GM21786 (cell line): ENCODE measurements around the gene ECE2.

ENCODE experiments used
- ATAC-seq: cut with Tn5 transposase; IDR thresholded peaks from one replicate; pipeline ENCODE4 v1.9.1; 2021; ENCODE audit not compliant: unreplicated experiment

ECE2 gene

DNA sequence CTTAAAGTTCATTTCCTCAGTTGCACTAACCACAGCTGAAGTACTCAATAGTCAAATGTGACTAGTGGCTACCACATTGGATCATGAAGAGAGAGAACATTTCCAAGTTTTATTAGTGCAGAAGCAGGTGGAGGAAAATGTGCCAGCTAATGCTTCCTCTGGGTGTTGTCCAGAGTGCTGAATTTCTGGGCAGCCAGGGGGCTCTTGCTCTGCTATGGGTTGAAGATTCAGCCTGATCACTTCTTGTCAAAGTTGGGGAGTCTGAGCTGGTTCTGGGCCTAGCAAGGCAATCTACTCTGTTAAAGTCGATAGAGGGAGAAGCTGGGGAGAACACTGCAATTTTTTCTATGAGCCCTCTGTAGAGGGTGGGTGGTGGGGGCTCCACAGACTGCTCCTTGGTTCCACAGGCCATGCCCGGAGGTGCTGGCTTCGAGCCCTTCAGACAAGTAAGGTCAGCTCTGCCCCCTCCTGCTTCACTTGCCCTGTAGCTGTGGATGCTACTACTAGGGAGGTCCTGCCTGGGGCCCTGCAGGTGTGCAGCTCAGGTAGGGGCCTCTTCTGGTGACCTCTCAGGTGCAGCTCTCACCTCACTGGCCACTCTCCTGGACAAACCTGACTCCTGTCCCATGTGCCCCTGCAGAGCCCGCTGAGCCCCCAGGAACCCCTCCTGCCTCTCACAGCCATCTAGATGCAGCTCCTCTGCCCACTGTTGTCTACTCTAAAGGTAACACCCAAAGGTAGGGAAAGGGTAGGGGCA is 35.3 kb upstream of the ECE2 start:
- ATAC-seq, result no peak

GRCh38 chr3:184241141-184241446 is 34.7 kb upstream of the ECE2 start:
- no peak for ATAC-seq

- ATAC-seq, result no peak
These were observed 34.1 kb upstream of the ECE2 start for GRCh38 chr3:184241447-184242296.

- no peak for ATAC-seq
These were observed 33.5 kb upstream of the ECE2 start for GRCh38 chr3:184242297-184242685.

DNA sequence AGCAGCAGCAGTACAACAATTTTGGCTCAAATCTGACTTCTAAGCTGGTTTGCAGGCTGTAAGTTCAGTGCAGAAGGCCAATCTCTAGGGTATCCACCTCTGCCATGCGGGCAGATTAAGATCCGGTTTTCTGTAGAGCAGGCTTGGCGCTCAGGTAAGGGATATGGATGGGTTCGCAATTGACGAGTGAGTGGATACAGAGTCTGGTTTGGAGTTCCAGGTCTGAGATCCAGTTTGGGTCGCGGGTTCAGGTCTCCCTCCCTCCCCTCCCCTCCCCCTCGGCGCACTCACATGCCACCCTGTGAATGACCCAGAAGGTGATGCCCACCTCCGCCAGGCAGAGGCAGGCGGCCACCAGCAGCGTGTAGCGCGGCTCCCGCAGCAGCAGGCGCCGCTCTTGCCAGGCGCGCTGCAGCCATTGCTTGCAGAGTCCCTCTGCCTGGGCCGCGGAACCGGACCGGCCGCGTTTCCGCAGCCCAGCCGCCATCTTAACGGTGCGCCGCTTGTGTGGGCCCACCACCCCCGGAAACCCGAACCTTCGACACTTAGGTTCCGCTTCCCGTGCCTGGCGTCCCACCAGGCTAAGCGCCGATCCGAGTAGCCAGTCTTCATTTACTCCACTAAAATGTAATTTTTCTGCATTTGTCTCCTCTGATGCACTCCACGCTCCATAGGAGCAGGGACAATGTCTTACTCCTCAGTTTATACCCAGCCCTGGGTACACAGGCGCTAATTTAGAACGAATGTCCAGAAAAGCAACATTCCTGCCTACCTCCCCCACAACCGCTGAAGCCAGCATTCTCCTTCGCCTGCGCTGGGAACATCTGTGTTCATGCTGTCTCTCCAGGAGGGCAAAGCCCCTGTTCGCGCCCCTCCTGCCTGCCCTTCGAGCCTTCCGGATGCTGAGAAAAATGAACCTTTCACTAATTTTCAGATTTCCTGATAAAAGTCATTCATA is 27.1 kb upstream of the ECE2 start, which contains the start of gene ALG3:
Gene ALG3 (minus strand): TSS at position 509 of the 958 bp plus-strand sequence. CDS start 22 bp downstream, at position 487.
- ATAC-seq, result peak; percentile 39

- ATAC-seq, result peak; percentile 89
These were observed 26.2 kb upstream of the ECE2 start, which contains the start of gene EEF1AKMT4 for GRCh38 chr3:184249412-184250166. Gene EEF1AKMT4, plus strand, starts transcription at chr3:184249672. Its CDS starts 23 bp downstream, at chr3:184249695.

DNA sequence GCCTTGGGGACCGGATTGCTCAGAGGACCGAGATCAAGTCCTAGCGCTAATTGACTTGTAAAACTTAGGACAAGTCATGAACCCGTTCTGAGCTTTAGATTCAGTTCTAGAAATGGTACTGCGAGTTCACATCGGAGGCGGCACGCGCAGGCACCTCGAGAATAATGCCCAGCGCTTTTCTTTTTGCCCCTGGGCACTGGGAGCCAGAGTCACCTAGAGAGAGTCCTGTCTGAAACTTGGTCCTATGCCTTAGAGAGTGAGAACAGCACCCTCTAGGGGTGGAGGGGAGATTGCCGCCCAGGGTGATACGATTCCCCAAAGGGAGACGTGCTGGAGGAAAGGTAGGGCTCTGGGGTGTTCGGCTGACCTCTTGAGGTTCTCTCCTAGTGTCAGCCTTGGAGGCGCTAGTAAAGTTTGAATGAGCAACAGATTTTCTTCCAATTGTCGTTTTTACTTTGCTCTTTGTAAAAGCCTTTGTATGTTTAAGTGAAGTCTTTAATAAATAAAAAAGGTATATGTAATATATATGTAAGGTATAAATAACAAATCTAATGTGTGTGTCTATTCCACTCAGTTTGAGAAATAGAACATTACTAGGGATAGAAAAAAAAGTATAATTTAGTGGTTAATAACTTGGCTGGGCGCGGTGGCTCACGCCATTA is 25.5 kb upstream of the ECE2 start:
- peak; percentile 68 for ATAC-seq

DNA sequence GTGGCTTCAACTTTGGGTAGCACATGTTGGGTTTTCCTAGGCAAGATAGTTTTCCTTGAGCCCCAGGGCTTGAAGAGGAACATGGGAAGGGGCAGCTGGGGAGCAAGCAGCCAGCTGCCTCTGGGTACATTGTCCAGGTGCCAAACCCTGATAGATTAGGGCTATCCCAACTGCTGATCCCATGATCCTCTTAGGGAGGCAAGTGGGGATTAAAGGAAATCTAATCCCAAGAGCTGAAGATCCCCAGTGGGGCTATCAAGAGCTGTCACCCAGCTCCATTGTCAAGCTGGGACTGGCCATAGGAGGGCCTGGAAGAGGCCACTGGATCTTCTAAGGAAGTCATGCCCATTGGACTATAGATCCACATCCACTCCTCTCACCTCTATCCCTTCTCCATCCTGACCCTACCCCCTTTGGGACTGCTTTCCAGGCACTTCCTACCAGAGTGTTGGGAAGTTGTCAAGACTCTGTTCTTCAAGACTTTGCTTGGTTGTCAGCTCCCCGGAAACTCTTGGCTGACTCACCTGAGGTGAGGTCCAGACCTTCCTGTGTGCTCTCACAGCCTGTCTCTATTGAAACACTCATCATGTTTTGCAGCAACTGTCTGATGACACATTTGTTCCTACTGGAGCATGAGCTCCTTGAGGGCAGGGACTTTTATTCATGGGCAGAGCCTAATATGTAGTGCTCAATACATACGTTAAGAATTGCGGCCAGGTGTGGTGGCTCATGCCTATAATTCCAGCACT is 20.4 kb upstream of the ECE2 start:
- ATAC-seq, result no peak

- no peak for ATAC-seq
These were observed 18.5 kb upstream of the ECE2 start for GRCh38 chr3:184257083-184257915.

DNA sequence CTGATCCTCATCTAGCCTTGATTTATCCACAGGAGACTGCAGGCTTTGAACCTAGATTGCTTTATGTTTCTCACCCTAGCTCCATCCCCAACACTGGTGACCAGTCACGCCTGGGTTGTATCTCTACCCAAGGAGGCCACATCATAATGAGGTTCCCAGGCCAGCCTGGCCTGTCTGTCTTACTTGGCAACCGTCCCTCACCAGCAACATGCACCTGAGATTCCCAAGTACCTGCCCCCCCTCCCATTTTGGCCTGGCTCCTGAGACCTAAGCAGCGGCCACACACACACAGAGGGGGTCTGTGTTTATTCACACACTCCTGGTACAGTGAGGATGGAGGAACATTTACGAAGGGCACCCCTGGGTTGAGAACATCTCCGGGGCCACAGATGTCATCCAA is 16.9 kb upstream of the ECE2 start:
- ATAC-seq, result no peak

- ATAC-seq, result no peak
These were observed 16.4 kb upstream of the ECE2 start for GRCh38 chr3:184259396-184259877.

GRCh38 chr3:184259878-184260723 is 15.7 kb upstream of the ECE2 start:
- no peak for ATAC-seq

DNA sequence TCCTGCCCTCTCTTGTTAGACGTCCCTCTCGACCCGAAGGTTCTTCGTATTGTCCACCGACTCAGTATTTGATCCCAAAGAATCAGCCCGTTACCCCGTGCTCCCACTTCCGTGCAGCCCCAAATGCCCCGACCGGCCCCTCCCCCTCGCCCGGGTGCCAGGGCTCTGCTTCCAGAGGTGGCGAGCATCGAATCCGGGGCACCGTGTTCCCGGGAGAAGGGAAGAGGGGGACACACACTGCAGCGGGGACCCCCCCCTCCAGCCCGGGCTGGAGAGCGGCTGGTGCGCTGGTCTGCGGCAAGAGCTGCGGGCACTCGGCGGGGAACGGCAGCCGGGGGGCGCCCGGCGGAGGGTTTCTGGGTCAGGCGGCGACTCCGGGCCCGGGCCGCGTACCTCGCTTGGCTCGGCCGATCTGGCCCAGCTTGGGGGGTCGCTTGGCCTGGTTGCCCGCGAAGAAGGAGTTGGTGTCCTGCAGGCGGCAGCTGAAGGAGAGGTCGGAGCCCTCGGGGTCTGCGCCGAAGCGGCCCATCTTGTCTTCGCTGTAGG is 15.0 kb upstream of the ECE2 start:
- no peak for ATAC-seq

- ATAC-seq, result peak; percentile 49
These were observed 14.5 kb upstream of the ECE2 start, which contains the start of gene CAMK2N2 for GRCh38 chr3:184261270-184261853. Gene CAMK2N2, minus strand, starts transcription at chr3:184261553. Its CDS starts 268 bp downstream, at chr3:184261285.

DNA sequence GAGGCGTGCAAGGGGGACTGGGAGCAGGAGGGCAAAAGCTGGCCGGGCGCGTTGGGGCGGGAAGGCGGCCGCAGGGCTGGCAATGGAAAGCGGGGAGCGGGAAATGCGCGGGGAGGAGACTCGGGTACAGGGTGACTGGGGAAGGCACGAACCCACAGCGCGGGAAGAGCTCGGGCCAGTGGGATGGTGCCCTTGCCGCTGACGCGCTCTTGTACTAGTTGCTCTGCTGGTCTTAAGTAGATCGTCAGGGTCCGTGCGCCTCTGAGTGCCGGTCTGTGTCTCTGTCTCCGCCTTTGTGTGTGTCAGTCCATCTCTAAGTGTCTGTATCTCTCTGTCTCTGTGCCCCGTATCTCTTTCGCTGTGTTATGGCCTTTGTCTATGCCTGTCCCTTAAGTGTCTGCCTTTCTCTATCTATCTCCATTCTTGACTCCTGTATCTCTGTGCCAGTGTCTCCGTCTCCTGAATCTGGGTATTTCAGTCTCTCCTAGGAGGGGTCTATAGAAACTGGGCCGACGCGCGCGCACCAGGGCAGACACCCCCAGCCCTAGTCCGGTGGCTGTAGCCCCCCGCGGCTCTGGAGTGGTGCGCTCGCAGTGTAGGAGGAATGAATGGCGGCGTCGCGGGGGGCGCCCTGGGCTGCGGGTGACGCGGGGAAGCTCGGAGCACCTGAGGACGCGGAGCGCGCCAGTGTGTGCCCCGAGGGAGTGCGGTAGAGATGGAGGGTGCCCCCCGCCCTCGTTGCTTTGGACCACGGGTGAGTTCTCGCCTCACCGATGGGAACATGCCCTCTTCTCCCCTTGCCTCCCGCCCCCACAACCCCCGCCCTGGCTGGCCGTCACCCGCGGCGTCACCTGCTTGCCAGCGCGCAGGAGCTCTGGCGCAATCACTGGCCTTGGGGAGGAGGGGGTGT is 13.7 kb upstream of the ECE2 start:
- ATAC-seq, result no peak
